Trophoblast cell (in vitro differentiated cells and primary cell): ENCODE data around the gene DPP6.

Experiments
- DNase-seq, 2 donors: peaks; one replicate each; pipeline ENCODE4 v3.0.0-alpha.2; 2016
- H2AFZ ChIP-seq: 2 replicates; pipeline ENCODE4 v1.6.1; 2013; ENCODE audit warnings: low read length, moderate library complexity, mild to moderate bottlenecking; ENCODE audit not compliant: insufficient read depth, poor library complexity
- H2AK5ac ChIP-seq: 2 replicates; pipeline ENCODE4 v1.6.1; 2013; ENCODE audit warnings: mild to moderate bottlenecking, low read length
- H2BK120ac ChIP-seq: 2 replicates; pipeline ENCODE4 v1.6.1; 2013; ENCODE audit warnings: low read length, mild to moderate bottlenecking, moderate library complexity; ENCODE audit not compliant: insufficient read depth, poor library complexity
- H2BK12ac ChIP-seq: 2 replicates; pipeline ENCODE4 v1.6.1; 2013; ENCODE audit warnings: mild to moderate bottlenecking, low read length, moderate library complexity
- H2BK5ac ChIP-seq: 2 replicates; pipeline ENCODE4 v1.6.1; 2013; ENCODE audit warnings: low read length, low read depth, moderate library complexity, mild to moderate bottlenecking; ENCODE audit not compliant: poor library complexity
- H3K14ac ChIP-seq: 2 replicates; pipeline ENCODE4 v1.6.1; 2013; ENCODE audit warnings: mild to moderate bottlenecking, low read length
- H3K18ac ChIP-seq: 2 replicates; pipeline ENCODE4 v1.6.1; 2013; ENCODE audit warnings: mild to moderate bottlenecking, low read length
- H3K23ac ChIP-seq: 2 replicates; pipeline ENCODE4 v1.6.1; 2013; ENCODE audit warnings: low read length
- H3K27ac ChIP-seq: 2 replicates; pipeline ENCODE4 v1.5.1; 2013; ENCODE audit warnings: low read depth, mild to moderate bottlenecking, inconsistent platforms, low read length, moderate library complexity
- H3K27me3 ChIP-seq: 2 replicates; pipeline ENCODE4 v1.6.1; 2013; ENCODE audit warnings: inconsistent platforms, mild to moderate bottlenecking, low read length, moderate library complexity; ENCODE audit not compliant: insufficient read depth
- H3K36me3 ChIP-seq, 2 experiments: 1 replicate in 1 of 2; 2 replicates in 1 of 2; pipeline ENCODE4 v1.6.1; 2013; ENCODE audit warnings: low read length in 2 of 2, mild to moderate bottlenecking in 2 of 2, moderate library complexity in 1 of 2; ENCODE audit not compliant: insufficient read depth in 2 of 2, control insufficient read depth in 1 of 2
- H3K4ac ChIP-seq: 2 replicates; pipeline ENCODE4 v1.6.1; 2013; ENCODE audit warnings: low read depth, mild to moderate bottlenecking, low read length, moderate library complexity
- H3K4me1 ChIP-seq, 2 experiments: 1 replicate in 1 of 2; 2 replicates in 1 of 2; pipeline ENCODE4 v1.6.1; 2013; ENCODE audit warnings: low read length in 2 of 2, mild to moderate bottlenecking in 2 of 2, moderate library complexity in 1 of 2; ENCODE audit not compliant: insufficient read depth in 2 of 2, control insufficient read depth in 1 of 2
- H3K4me2 ChIP-seq: 2 replicates; pipeline ENCODE4 v1.6.1; 2013; ENCODE audit warnings: inconsistent platforms, mild to moderate bottlenecking, low read length, moderate library complexity
- H3K4me3 ChIP-seq: 2 replicates; pipeline ENCODE4 v1.5.1; 2013; ENCODE audit warnings: mild to moderate bottlenecking, low read depth, low read length, inconsistent platforms
- H3K79me1 ChIP-seq: one replicate; pipeline ENCODE4 v1.6.1; 2013; ENCODE audit warnings: low read length
- H3K79me2 ChIP-seq: 2 replicates; pipeline ENCODE4 v1.6.1; 2013; ENCODE audit warnings: low read length, mild to moderate bottlenecking; ENCODE audit not compliant: control insufficient read depth, insufficient read depth, poor library complexity
- H3K9ac ChIP-seq: 2 replicates; pipeline ENCODE4 v1.6.1; 2013; ENCODE audit warnings: mild to moderate bottlenecking, low read length
- H3K9me3 ChIP-seq: 2 replicates; pipeline ENCODE4 v1.6.1; 2013; ENCODE audit warnings: low read depth, mild to moderate bottlenecking, control low read depth, inconsistent platforms, low read length; ENCODE audit not compliant: insufficient read depth
- H4K12ac ChIP-seq: 2 replicates; pipeline ENCODE4 v1.6.1; 2013; ENCODE audit warnings: low read depth, mild to moderate bottlenecking, low read length, moderate library complexity
- H4K8ac ChIP-seq: 2 replicates; pipeline ENCODE4 v1.6.1; 2013; ENCODE audit warnings: low read depth, mild to moderate bottlenecking, low read length, moderate library complexity
- H4K91ac ChIP-seq: one replicate; pipeline ENCODE4 v1.6.1; 2013; ENCODE audit warnings: low read depth, mild to moderate bottlenecking, low read length, moderate library complexity
- WGBS: extraction: QIAGEN DNeasy Blood & Tissue Kit; methylation state at CpG from one replicate; pipeline ENCODE4 v1.1.7; 2013; ENCODE audit warnings: missing lambda C conversion rate; ENCODE audit not compliant: insufficient read length, insufficient coverage; ENCODE audit errors: extremely low coverage; 5-methylcytosine and 5-hydroxymethylcytosine counted together

Gene DPP6

GRCh38 chr7:154598396-154598795 lies 546.2 kb downstream of the DPP6 start:
- Histone ChIP-seq H2BK120ac (no peak overlapping the region), H2BK5ac (no peak overlapping the region), H2BK12ac (no peak overlapping the region), H3K18ac (no peak overlapping the region), H3K27me3 (no peaks in the 10 kb centered on the region), H4K91ac (no peak overlapping the region), H3K4me2 (no peak overlapping the region), H3K4me1 (no peaks in the 10 kb centered on the region), H3K79me1 (no peaks in the 10 kb centered on the region), H3K9ac (no peak overlapping the region), H3K27ac (no peak overlapping the region), H3K79me2 (no peaks in the 10 kb centered on the region), H4K8ac (no peak overlapping the region), H4K12ac (no peak overlapping the region), H3K4me3 (no peak overlapping the region), H2AK5ac (no peak overlapping the region), H2AFZ (no peak overlapping the region), H3K4ac (no peak overlapping the region), H3K9me3 (no peaks in the 10 kb centered on the region), H3K36me3 (no peaks in the 10 kb centered on the region), H3K14ac (no peak overlapping the region), H3K23ac (no peak overlapping the region)
- no peak for DNase-seq
- WGBS, result no CpG with 5 or more reads among the region's 4 CpGs

GRCh38 chr7:154598864-154599263 lies 546.7 kb downstream of the DPP6 start:
- H3K4me1 ChIP-seq, result no peaks in the 10 kb centered on the region
- no peak overlapping the region for H2AK5ac ChIP-seq
- H3K23ac ChIP-seq, result no peak overlapping the region
- no peak overlapping the region for H3K4ac ChIP-seq
- H3K27ac ChIP-seq, result no peak overlapping the region
- no peak for DNase-seq
- H3K9me3 ChIP-seq, result no peaks in the 10 kb centered on the region
- no peak overlapping the region for H3K4me2 ChIP-seq
- H3K36me3 ChIP-seq, result no peaks in the 10 kb centered on the region
- H2AFZ ChIP-seq, result no peak overlapping the region
- no peaks in the 10 kb centered on the region for H3K79me2 ChIP-seq
- H3K9ac ChIP-seq, result no peak overlapping the region
- H3K18ac ChIP-seq, result no peak overlapping the region
- H3K14ac ChIP-seq, result no peak overlapping the region
- no peaks in the 10 kb centered on the region for H3K27me3 ChIP-seq
- no peak overlapping the region for H4K91ac ChIP-seq
- H4K12ac ChIP-seq, result no peak overlapping the region
- H2BK120ac ChIP-seq, result no peak overlapping the region
- H2BK12ac ChIP-seq, result no peak overlapping the region
- no peak overlapping the region for H2BK5ac ChIP-seq
- no peaks in the 10 kb centered on the region for H3K79me1 ChIP-seq
- no CpG with 5 or more reads among the region's 3 CpGs for WGBS
- no peak overlapping the region for H4K8ac ChIP-seq
- H3K4me3 ChIP-seq, result no peak overlapping the region

GRCh38 chr7:154610903-154611302 lies 558.7 kb downstream of the DPP6 start:
- H2AK5ac ChIP-seq, result no peak overlapping the region
- H3K4me3 ChIP-seq, result no peak overlapping the region
- no peak overlapping the region for H3K4me2 ChIP-seq
- no peaks in the 10 kb centered on the region for H3K4me1 ChIP-seq
- H2AFZ ChIP-seq, result no peak overlapping the region
- H2BK120ac ChIP-seq, result no peak overlapping the region
- H2BK12ac ChIP-seq, result no peak overlapping the region
- H4K12ac ChIP-seq, result no peak overlapping the region
- H3K4ac ChIP-seq, result no peak overlapping the region
- H3K9me3 ChIP-seq, result no peaks in the 10 kb centered on the region
- H3K36me3 ChIP-seq, result no peaks in the 10 kb centered on the region
- H3K27ac ChIP-seq, result no peak overlapping the region
- no CpG with 5 or more reads among the region's 3 CpGs for whole genome bisulfite sequencing
- no peak for DNase-seq
- no peaks in the 10 kb centered on the region for H3K79me1 ChIP-seq
- no peak overlapping the region for H3K18ac ChIP-seq
- H2BK5ac ChIP-seq, result no peak overlapping the region
- no peak overlapping the region for H4K91ac ChIP-seq
- no peak overlapping the region for H3K14ac ChIP-seq
- no peak overlapping the region for H3K23ac ChIP-seq
- H4K8ac ChIP-seq, result no peak overlapping the region
- H3K9ac ChIP-seq, result no peak overlapping the region
- no peaks in the 10 kb centered on the region for H3K27me3 ChIP-seq
- H3K79me2 ChIP-seq, result no peaks in the 10 kb centered on the region

- no peak overlapping the region for H3K18ac ChIP-seq
- no peaks in the 10 kb centered on the region for H3K79me2 ChIP-seq
- no peak overlapping the region for H3K4ac ChIP-seq
- no peak overlapping the region for H3K4me3 ChIP-seq
- no peak overlapping the region for H2AFZ ChIP-seq
- H2AK5ac ChIP-seq, result no peak overlapping the region
- no peak overlapping the region for H4K12ac ChIP-seq
- no peak overlapping the region for H3K14ac ChIP-seq
- H3K36me3 ChIP-seq, result no peaks in the 10 kb centered on the region
- H3K4me2 ChIP-seq, result no peak overlapping the region
- WGBS, result no CpG with 5 or more reads among the region's 7 CpGs
- no peak overlapping the region for H3K9ac ChIP-seq
- H4K91ac ChIP-seq, result no peak overlapping the region
- no peaks in the 10 kb centered on the region for H3K9me3 ChIP-seq
- DNase-seq, result no peak
- no peak overlapping the region for H4K8ac ChIP-seq
- H3K27ac ChIP-seq, result no peak overlapping the region
- no peak overlapping the region for H2BK12ac ChIP-seq
- H3K27me3 ChIP-seq, result no peaks in the 10 kb centered on the region
- no peaks in the 10 kb centered on the region for H3K79me1 ChIP-seq
- H3K4me1 ChIP-seq, result peaks cover 0 to 2% of the 10 kb centered on the region in 2 experiments
- H2BK120ac ChIP-seq, result no peak overlapping the region
- H3K23ac ChIP-seq, result no peak overlapping the region
- H2BK5ac ChIP-seq, result no peak overlapping the region
Observed at GRCh38 chr7:154613811-154614210, 561.6 kb downstream of the DPP6 start.
